Vagina (tissue), 2 donors: Measurements from ENCODE around the gene CELF1.

Experiments
- POLR2A ChIP-seq, 2 donors: fragments of 450-650 bp; IDR thresholded peaks; one replicate each; pipeline ENCODE4 v1.6.1; 2017; ENCODE audit warnings: antibody characterized with exemption in 2 of 2, mild to moderate bottlenecking in 2 of 2, moderate library complexity in 2 of 2
- TF ChIP-seq, protein P1 (sequence below), 3 experiments: fragments of 450-650 bp in 2 of 3; fragments of 200-600 bp in 1 of 3; sonication (generic) in 1 of 3; IDR thresholded peaks; one replicate each; pipeline ENCODE4 v1.5.1; 2017 to 2019; ENCODE audit warnings: antibody characterized with exemption in 3 of 3, mild to moderate bottlenecking in 2 of 3, moderate library complexity in 2 of 3

GRCh38 chr11:47512701-47513100 lies 40.2 kb downstream of the CELF1 start:
- TF ChIP-seq, protein P1, sequence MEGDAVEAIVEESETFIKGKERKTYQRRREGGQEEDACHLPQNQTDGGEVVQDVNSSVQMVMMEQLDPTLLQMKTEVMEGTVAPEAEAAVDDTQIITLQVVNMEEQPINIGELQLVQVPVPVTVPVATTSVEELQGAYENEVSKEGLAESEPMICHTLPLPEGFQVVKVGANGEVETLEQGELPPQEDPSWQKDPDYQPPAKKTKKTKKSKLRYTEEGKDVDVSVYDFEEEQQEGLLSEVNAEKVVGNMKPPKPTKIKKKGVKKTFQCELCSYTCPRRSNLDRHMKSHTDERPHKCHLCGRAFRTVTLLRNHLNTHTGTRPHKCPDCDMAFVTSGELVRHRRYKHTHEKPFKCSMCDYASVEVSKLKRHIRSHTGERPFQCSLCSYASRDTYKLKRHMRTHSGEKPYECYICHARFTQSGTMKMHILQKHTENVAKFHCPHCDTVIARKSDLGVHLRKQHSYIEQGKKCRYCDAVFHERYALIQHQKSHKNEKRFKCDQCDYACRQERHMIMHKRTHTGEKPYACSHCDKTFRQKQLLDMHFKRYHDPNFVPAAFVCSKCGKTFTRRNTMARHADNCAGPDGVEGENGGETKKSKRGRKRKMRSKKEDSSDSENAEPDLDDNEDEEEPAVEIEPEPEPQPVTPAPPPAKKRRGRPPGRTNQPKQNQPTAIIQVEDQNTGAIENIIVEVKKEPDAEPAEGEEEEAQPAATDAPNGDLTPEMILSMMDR (IDR thresholded peaks at IDR 0.05) = no peak
- no peak for TF ChIP-seq POLR2A (IDR thresholded peaks at IDR 0.05)
